ENCODE data around the gene LOC101059915.

Gene LOC101059915

DNA sequence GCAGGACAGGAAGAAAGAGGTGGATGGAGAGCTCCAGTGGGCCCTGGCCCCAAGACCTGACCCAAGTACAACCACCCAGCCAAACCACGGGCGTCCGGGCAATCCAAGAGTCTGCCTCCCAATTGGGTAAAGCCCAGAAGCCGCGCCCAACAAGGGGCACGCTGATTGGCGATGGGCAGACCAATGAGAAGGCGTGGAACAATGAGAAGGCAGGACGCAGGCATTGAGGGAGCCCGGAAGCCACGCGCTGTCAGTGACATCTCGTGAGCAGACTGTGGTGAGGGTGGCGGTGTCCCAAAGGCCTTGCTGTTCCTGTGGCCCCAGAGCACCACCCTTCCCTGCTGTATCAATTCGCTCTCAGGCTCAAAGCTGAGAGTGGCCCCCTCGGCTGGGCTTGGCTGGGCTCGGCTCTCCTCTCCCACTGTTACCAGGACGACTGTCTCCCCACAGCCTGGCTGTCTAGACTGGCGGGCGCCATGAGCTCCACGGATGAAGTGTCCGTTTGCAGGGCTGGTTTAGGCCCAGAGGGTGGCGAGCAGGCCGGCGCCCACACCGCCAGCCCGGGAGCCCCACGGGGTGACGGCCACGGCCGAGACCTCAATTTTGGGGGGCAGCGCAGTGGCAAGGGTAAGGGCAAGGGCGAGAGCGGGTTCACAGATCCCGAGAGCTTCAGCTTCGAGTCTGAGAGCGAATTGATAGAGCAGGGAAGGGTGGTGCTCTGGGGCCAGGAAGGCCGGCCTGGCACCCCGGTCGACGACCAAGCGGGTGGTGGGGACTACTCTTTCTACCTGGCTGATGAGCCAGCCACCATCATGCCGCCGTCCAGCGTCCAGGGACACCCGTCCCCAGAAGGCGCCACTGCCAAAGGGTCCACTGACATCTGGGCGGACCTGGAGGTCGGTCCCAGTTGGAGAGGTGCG, at the start of gene LOC101059915:
Gene LOC101059915 (plus strand): TSS at position 219 of the 920 bp plus-strand sequence.
- peaks cover 0 to 5% of the 10 kb centered on the region in 2 experiments; a peak in 1 of 4 replicates for H3K4me1 ChIP-seq (ENCODE audit: control insufficient read depth in 1 of 2, insufficient read depth in 2 of 2, low read length in 2 of 2)
- ATAC-seq (no peak), DNase-seq (ENCODE audit: low read depth, low spot score) (no peak)
- no peak within 1 kb of the TSS for H2AFZ ChIP-seq (ENCODE audit: low read depth, low read length, poor library complexity, severe bottlenecking)
- no peak within 1 kb of the TSS for H3K27ac ChIP-seq (ENCODE audit: low read depth, low read length)
- CTCF ChIA-PET: no interaction called here
- no peaks in the 10 kb centered on the region for H3K36me3 ChIP-seq (ENCODE audit: control insufficient read depth in 1 of 2, insufficient read depth in 2 of 2, low read length in 2 of 2)
- H3K4me2 ChIP-seq (ENCODE audit: low read length): no peak within 1 kb of the TSS
- RAD21 ChIA-PET (ENCODE audit: low non-redundant PET in 1 of 2, low total read pairs in 2 of 2, uncharacterized antibody in 2 of 2, unreplicated experiment in 2 of 2): no interaction called here
- H3K27me3 ChIP-seq (ENCODE audit: insufficient read depth, low read length): no peaks in the 10 kb centered on the region
- BruUV-seq (replicated peaks): no TSS peak
- TF ChIP-seq, protein P1, sequence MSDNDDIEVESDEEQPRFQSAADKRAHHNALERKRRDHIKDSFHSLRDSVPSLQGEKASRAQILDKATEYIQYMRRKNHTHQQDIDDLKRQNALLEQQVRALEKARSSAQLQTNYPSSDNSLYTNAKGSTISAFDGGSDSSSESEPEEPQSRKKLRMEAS (IDR thresholded peaks at IDR 0.05): no peak
- TF ChIP-seq POLR2A (IDR thresholded peaks at IDR 0.05; ENCODE audit: borderline replicate concordance, extremely low read depth, insufficient read depth, insufficient read length) (no peak), CEBPB (IDR thresholded peaks at IDR 0.05; ENCODE audit: low read depth) (no peak), RAD21 (IDR thresholded peaks at IDR 0.05; ENCODE audit: low read depth) (no peak), ZFX (IDR thresholded peaks at IDR 0.05) (no peak), SIN3A (IDR thresholded peaks at IDR 0.05; ENCODE audit: low read depth) (no peak), EZH2 (IDR thresholded peaks at IDR 0.05) (no peak)
- TF ChIP-seq, protein P2, sequence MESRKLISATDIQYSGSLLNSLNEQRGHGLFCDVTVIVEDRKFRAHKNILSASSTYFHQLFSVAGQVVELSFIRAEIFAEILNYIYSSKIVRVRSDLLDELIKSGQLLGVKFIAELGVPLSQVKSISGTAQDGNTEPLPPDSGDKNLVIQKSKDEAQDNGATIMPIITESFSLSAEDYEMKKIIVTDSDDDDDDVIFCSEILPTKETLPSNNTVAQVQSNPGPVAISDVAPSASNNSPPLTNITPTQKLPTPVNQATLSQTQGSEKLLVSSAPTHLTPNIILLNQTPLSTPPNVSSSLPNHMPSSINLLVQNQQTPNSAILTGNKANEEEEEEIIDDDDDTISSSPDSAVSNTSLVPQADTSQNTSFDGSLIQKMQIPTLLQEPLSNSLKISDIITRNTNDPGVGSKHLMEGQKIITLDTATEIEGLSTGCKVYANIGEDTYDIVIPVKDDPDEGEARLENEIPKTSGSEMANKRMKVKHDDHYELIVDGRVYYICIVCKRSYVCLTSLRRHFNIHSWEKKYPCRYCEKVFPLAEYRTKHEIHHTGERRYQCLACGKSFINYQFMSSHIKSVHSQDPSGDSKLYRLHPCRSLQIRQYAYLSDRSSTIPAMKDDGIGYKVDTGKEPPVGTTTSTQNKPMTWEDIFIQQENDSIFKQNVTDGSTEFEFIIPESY (IDR thresholded peaks at IDR 0.05; ENCODE audit: extremely low read depth, insufficient replicate concordance, low read length): no peak
- no peak within 1 kb of the TSS for H3K4me3 ChIP-seq (replicated peaks in 1 of 2; ENCODE audit: low read depth in 1 of 2, low read length in 2 of 2)
- no peaks in the 10 kb centered on the region for H3K79me2 ChIP-seq (ENCODE audit: insufficient read depth, low read length)
- POLR2A ChIA-PET: no interaction called here
- H3K9me3 ChIP-seq (ENCODE audit: control insufficient read depth in 1 of 2, insufficient read depth in 1 of 2, low read depth in 1 of 2, low read length in 2 of 2): no peaks in the 10 kb centered on the region
- H3K9me2 ChIP-seq (ENCODE audit: insufficient read depth): no peaks in the 10 kb centered on the region
- no peaks in the 10 kb centered on the region for H4K20me1 ChIP-seq (ENCODE audit: insufficient read depth)
- no peak within 1 kb of the TSS for H3K9ac ChIP-seq (ENCODE audit: low read length)
- intact Hi-C loops (cut with micrococcal nuclease): no loop called here

Measured in HCT116 (cell line).